Measurements from ENCODE around the gene PLD4. TPM values are rescaled to one million over a fixed set of nuclear protein-coding genes. Genes with fewer than 3 reads are reported as not detected.

The PLD4 gene
- polyA plus RNA-seq, 3 donors, result 12.2 to 15.5 (median 15.1) TPM

GRCh38 chr14:104974665-104975390 lies 50.1 kb downstream of the PLD4 start:
- no peak overlapping the region for H3K27ac ChIP-seq (ENCODE audit: low read depth in 1 of 2, low read length in 2 of 2)
- WGBS (ENCODE audit: insufficient coverage), result 98% methylated on average over 8 of the region's 14 CpGs
- no peak for TF ChIP-seq CTCF (IDR thresholded peaks at IDR 0.05)
- peaks cover 10 to 32% of the 10 kb centered on the region in 2 donors for H3K27me3 ChIP-seq (ENCODE audit: control insufficient read depth in 2 of 2, insufficient read depth in 2 of 2, low read length in 2 of 2)
- H3K79me2 ChIP-seq (ENCODE audit: insufficient read depth, low read length), result no peaks in the 10 kb centered on the region
- H4K20me1 ChIP-seq (ENCODE audit: insufficient read depth, low read length), result no peaks in the 10 kb centered on the region
- H3K4me2 ChIP-seq (replicated peaks; ENCODE audit: extremely low read depth, low read length, poor library complexity, severe bottlenecking), result no peak overlapping the region
- H3K9me3 Mint-ChIP-seq, result peaks cover 0 to 14% (median 3%) of the 10 kb centered on the region in 7 donors
- no peaks in the 10 kb centered on the region for H3K9me3 ChIP-seq (replicated peaks in 1 of 2; ENCODE audit: control insufficient read depth in 1 of 2, insufficient read depth in 1 of 2, low read length in 2 of 2)
- no peak overlapping the region for H2AFZ ChIP-seq (ENCODE audit: insufficient read depth, low read depth, low read length, poor library complexity, severe bottlenecking)
- peaks cover 17% of the 10 kb centered on the region for H3K4me1 Mint-ChIP-seq
- no peak overlapping the region for H3K4me3 ChIP-seq (replicated peaks in 1 of 3; ENCODE audit: low read depth in 2 of 3, low read length in 3 of 3)
- H3K9ac ChIP-seq (ENCODE audit: insufficient read depth, low read length, poor library complexity, severe bottlenecking), result no peak overlapping the region
- H3K4me1 ChIP-seq (ENCODE audit: control insufficient read depth in 1 of 2, insufficient read depth in 2 of 2, low read length in 2 of 2), result peaks cover 5 to 24% of the 10 kb centered on the region in 2 donors
- intact Hi-C loops (cut with micrococcal nuclease), result loop anchor here in 1 of 2 donors (5.0 kb wide), 3 partner anchors 42 to 207 kb away; partner anchors contain the start of gene NUDT14
- peaks cover 2 to 3% of the 10 kb centered on the region in 2 donors for H3K36me3 Mint-ChIP-seq
- peak in 1 of 3 donors; percentile 3 for DNase-seq
- peaks cover 34 to 37% (median 36%) of the 10 kb centered on the region in 3 donors for H3K27me3 Mint-ChIP-seq (ENCODE audit: low read depth in 3 of 3)
- no peak overlapping the region for H3K27ac Mint-ChIP-seq
- H3K36me3 ChIP-seq (replicated peaks in 1 of 2; ENCODE audit: control insufficient read depth in 1 of 2, insufficient read depth in 2 of 2, low read length in 2 of 2), result no peaks in the 10 kb centered on the region
- H3K4me3 Mint-ChIP-seq, result no peak overlapping the region

- Histone ChIP-seq H3K4me3 (replicated peaks in 1 of 3; ENCODE audit: low read depth in 2 of 3, low read length in 3 of 3) (no peak overlapping the region), H2AFZ (ENCODE audit: insufficient read depth, low read depth, low read length, poor library complexity, severe bottlenecking) (no peak overlapping the region), H3K27me3 (ENCODE audit: control insufficient read depth in 2 of 2, insufficient read depth in 2 of 2, low read length in 2 of 2) (peaks cover 10 to 34% of the 10 kb centered on the region in 2 donors), H3K9ac (ENCODE audit: insufficient read depth, low read length, poor library complexity, severe bottlenecking) (no peak overlapping the region), H3K9me3 (replicated peaks in 1 of 2; ENCODE audit: control insufficient read depth in 1 of 2, insufficient read depth in 1 of 2, low read length in 2 of 2) (no peaks in the 10 kb centered on the region), H3K79me2 (ENCODE audit: insufficient read depth, low read length) (no peaks in the 10 kb centered on the region), H3K4me2 (replicated peaks; ENCODE audit: extremely low read depth, low read length, poor library complexity, severe bottlenecking) (no peak overlapping the region), H3K4me1 (ENCODE audit: control insufficient read depth in 1 of 2, insufficient read depth in 2 of 2, low read length in 2 of 2) (peaks cover 5 to 24% of the 10 kb centered on the region in 2 donors), H3K27ac (ENCODE audit: low read depth in 1 of 2, low read length in 2 of 2) (no peak overlapping the region), H3K36me3 (replicated peaks in 1 of 2; ENCODE audit: control insufficient read depth in 1 of 2, insufficient read depth in 2 of 2, low read length in 2 of 2) (no peaks in the 10 kb centered on the region), H4K20me1 (ENCODE audit: insufficient read depth, low read length) (no peaks in the 10 kb centered on the region)
- Mint-ChIP-seq H3K27me3 (ENCODE audit: low read depth in 3 of 3) (peaks cover 37 to 43% (median 38%) of the 10 kb centered on the region in 3 donors), H3K9me3 (peaks cover 0 to 14% (median 3%) of the 10 kb centered on the region in 7 donors), H3K4me1 (peaks cover 17% of the 10 kb centered on the region), H3K27ac (peak overlapping the region in 2 of 7 donors; percentile 46 to 58), H3K4me3 (peak overlapping the region in 1 of 2 donors; percentile 59), H3K36me3 (peaks cover 2 to 3% of the 10 kb centered on the region in 2 donors)
- no peak for TF ChIP-seq CTCF (IDR thresholded peaks at IDR 0.05)
- DNase-seq, result peak in 1 of 3 donors; percentile 8
- WGBS (ENCODE audit: insufficient coverage), result 49% methylated on average over 20 of the region's 21 CpGs
- intact Hi-C loops (cut with micrococcal nuclease), result loop anchor here (1.0 to 5.0 kb wide), 4 partner anchors 42 to 207 kb away; partner anchors contain the start of gene NUDT14 (in 1 of the 2)
Measured at GRCh38 chr14:104975481-104976197, 51.0 kb downstream of the PLD4 start.
